GF-D8 (cell line): ENCODE data around the gene MRPS6.
A peak's percentile ranks its signal among the peaks of the same experiment; 100 is the strongest.

Source experiments
- DNase-seq: peaks from one replicate; lab custom pipeline; 2025; lab: John Stamatoyannopoulos, UW

Gene MRPS6

GRCh38 chr21:34073032-34073748, at the start of gene MRPS6, which contains the start of gene SLC5A3:
Gene MRPS6 (plus strand): TSS chr21:34073578. CDS start chr21:34073701, 123 bp downstream.
Gene SLC5A3 (plus strand): TSS chr21:34073578. CDS start chr21:34095199, 21,621 bp downstream.
- DNase-seq, result peak; percentile 54

- DNase-seq, result no peak
Measured at GRCh38 chr21:34023691-34024373, 49.5 kb upstream of the MRPS6 start.

GRCh38 chr21:34024374-34024693, 49.0 kb upstream of the MRPS6 start:
- DNase-seq, result no peak

GRCh38 chr21:34027721-34028461, 45.5 kb upstream of the MRPS6 start:
- DNase-seq, result no peak

GRCh38 chr21:34029743-34030528, 43.4 kb upstream of the MRPS6 start:
- no peak for DNase-seq

GRCh38 chr21:34031835-34032370, 41.5 kb upstream of the MRPS6 start:
- no peak for DNase-seq

- no peak for DNase-seq
Measured at GRCh38 chr21:34034369-34035014, 38.9 kb upstream of the MRPS6 start.

- no peak for DNase-seq
Measured at GRCh38 chr21:34035619-34036354, 37.6 kb upstream of the MRPS6 start.

GRCh38 chr21:34037009-34037795, 36.2 kb upstream of the MRPS6 start:
- no peak for DNase-seq

GRCh38 chr21:34039678-34040382, 33.5 kb upstream of the MRPS6 start:
- DNase-seq, result no peak

GRCh38 chr21:34042735-34043134, 30.6 kb upstream of the MRPS6 start:
- no peak for DNase-seq

GRCh38 chr21:34043333-34043732, 30.0 kb upstream of the MRPS6 start:
- no peak for DNase-seq

GRCh38 chr21:34046917-34047316, 26.5 kb upstream of the MRPS6 start:
- no peak for DNase-seq

- no peak for DNase-seq
Measured at GRCh38 chr21:34047835-34048234, 25.5 kb upstream of the MRPS6 start.

- DNase-seq, result no peak
Measured at GRCh38 chr21:34052171-34052570, 21.2 kb upstream of the MRPS6 start.

- no peak for DNase-seq
Measured at GRCh38 chr21:34054259-34054658, 19.1 kb upstream of the MRPS6 start.

- DNase-seq, result no peak
Measured at GRCh38 chr21:34055615-34056014, 17.8 kb upstream of the MRPS6 start.

- DNase-seq, result no peak
Measured at GRCh38 chr21:34061983-34062382, 11.4 kb upstream of the MRPS6 start.

GRCh38 chr21:34065027-34065426, 8.4 kb upstream of the MRPS6 start:
- DNase-seq, result no peak
